Activated T-cell treated with anti-CD3 and anti-CD28 coated beads for 1 hour (primary cell): ENCODE results near the gene CX3CL1.

Source experiments
- DNase-seq: peaks from one replicate; pipeline ENCODE4 v3.0.0-alpha.2; 2020; ENCODE audit warnings: low read depth

CX3CL1 gene

DNA sequence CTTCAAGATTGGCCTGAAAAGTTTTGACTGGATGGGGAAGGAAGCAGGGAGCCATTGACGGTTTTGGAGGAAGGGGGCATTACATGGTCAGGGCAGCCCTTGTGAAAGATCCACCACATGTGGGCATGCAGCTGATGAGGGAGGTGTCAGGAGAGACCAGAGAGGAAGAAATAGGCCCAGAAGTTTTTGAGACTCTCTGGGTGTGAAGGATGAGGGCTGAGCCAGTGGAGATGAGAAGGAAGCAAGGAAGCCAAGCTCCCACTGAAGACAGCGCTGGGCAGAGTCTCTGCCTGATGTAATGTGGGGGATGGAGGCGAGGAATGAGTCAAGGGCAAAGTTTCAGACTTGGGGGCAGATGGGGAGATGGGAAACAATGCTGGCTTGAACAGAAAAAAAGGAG lies 32.8 kb downstream of the CX3CL1 start:
- DNase-seq, result no peak

- no peak for DNase-seq
These were observed 34.6 kb downstream of the CX3CL1 start for GRCh38 chr16:57406881-57407280.

DNA sequence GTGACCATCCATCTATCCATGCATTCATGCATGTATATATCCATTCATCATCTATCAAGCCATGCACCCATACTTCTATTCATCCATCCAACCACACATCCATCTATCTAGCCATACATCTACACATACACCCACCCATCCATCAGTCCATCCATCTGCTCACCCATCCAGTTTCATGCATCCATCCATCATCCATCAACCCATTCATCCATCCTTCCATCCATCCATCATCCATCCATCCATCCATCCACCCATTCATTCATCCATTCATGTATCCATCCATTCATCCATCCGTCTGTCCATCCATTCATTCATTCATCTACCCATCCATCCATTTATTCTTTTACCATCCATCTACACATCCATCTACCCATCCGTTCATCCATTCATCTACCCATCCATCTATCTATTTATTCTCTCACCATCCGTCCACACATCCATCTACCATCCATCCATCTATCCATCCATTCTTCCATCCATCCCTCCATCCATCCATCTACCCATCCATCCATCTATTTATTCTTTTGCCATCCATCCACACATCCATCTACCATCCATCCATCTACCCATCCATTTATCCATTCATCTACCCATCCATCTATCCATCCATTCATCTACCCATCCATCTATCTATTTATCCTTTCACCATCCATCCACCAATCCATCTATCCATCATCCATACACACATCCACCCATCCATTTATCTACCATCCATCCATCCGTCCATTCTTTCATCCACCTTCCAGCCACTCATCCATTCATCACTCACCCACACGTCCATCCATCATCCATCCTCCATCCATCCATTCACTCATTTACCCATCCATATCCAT lies 35.4 kb downstream of the CX3CL1 start:
- no peak for DNase-seq

DNA sequence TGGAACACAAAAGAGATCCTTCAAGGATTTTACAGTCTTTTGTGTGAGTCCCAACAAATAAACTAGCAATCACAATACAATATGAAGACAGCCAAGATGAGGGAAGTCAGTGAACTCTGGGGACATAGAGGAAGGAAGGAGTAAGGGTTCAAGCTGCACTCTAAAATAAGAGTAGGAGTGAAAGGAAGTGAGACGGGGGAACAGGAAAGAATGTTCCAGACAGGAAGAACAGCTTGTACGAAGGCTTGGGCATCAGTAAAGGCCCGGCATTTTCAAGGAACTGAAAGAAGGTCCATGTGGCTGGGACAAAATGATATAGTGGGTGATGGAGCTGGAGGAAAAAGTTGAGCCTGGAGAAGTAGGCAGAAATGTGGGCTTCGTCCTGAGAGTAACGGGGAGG lies 36.8 kb downstream of the CX3CL1 start:
- DNase-seq, result no peak

DNA sequence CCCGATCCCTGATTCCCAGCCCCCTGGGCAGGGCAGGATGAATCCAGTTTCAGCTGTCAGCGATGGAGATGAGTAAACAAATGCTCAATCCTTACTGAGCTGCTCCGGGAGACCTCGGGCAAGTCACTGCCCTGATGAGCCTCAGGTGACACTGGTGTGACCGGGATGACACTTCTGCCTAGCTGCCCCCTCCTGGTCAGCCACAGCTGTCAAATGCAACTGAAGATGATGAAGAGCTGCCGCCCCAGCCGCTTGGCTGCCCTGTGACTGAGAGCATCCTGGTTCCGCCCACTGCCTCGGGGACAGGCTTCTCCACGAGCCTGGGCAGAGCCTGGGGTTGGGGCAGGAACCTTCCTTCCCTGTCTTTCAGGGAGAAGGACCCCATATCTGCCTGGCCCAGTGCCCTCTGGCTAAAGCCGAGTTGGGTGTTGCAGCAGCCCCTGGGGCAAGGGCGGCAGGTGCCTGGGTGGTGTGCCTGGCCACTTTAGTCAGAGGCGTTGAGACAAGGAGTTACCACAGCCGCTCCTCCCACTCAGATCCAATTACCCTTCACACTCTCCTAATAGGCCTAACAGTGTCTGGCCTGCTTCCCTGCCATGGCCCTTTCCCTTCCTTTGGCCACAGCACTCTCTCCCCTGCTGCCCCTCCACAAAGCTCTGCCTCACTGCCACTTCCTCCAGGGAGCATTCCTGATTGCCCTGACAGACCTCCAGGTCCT lies 37.7 kb downstream of the CX3CL1 start:
- DNase-seq, result no peak

DNA sequence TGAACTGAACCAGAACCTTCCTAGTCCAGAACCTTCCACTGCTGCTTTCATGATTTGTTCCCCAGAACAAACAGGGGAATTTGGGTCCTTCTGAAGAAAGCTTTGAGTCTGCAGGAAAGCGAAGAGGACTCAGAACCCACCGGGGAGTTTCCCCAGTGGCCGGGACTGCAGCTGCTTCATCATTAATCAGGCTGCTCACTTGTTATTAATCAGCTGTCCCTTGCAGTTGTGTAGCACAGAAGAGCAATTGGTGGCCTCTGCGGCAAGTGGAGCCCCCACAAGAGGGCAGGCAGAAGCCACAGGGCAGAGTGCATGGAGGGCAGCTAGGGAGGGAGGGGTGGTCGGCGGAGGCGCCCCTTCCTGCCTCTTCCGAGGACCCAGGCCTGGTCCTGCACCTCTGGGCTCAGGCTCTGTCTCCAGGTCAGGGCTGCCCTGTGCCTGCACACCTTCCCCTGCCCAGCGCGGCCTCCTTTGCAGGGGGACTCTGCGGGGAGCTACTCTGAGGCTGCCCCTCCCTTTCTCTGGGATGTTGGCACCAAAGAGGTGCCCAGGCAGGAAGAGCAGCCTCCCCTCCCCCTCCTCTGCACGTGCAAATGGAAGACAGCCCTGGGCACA lies 39.2 kb downstream of the CX3CL1 start:
- no peak for DNase-seq

- no peak for DNase-seq
These were observed 40.3 kb downstream of the CX3CL1 start for GRCh38 chr16:57412584-57412983.

GRCh38 chr16:57413301-57413730 lies 41.0 kb downstream of the CX3CL1 start:
- no peak for DNase-seq

GRCh38 chr16:57413733-57414132 lies 41.4 kb downstream of the CX3CL1 start:
- no peak for DNase-seq

GRCh38 chr16:57416084-57416483 lies 43.8 kb downstream of the CX3CL1 start:
- DNase-seq, result no peak

GRCh38 chr16:57419506-57419905 lies 47.2 kb downstream of the CX3CL1 start:
- no peak for DNase-seq

- no peak for DNase-seq
These were observed 50.0 kb downstream of the CX3CL1 start for GRCh38 chr16:57422026-57422944.

DNA sequence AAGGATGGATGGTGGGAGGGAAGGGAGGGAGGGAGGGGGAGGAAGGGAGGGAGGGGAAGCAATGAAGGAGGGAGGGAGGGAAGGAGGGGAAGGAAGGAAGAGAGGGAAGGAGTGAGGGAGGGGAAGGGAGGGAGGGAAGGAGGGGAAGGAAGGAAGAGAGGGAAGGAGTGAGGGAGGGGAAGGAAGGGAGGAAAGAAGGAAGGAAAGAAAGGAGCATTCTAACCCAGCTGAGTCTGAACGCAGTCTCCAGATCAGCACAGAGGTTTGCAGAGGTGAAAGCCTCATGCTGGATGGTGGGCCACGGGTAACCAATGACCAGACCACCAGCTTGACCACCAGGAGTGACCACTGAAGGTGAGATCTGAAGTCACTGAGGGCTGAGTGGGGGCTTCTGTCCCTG lies 50.9 kb downstream of the CX3CL1 start:
- no peak for DNase-seq

- no peak for DNase-seq
These were observed 52.3 kb downstream of the CX3CL1 start for GRCh38 chr16:57424583-57424982.

DNA sequence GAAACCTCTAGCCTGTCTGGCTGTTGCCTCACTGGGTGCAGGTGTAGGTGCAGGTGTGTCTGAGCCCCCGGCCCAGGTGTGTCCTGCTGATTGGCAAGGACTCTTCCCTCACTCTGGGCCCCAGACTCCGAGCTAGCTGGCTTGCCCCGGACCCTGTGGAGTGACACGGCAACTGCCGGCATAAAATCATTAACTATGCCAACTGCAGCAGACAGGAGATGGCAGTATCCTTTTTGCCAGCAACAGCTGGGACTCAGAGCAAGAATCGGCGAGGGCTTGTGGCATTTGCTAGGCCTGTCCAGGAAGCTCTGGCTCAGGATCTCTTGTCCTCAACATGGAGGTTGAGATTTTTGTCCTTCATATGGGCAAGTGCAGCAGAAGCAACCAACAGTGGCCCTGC lies 54.1 kb downstream of the CX3CL1 start:
- no peak for DNase-seq

DNA sequence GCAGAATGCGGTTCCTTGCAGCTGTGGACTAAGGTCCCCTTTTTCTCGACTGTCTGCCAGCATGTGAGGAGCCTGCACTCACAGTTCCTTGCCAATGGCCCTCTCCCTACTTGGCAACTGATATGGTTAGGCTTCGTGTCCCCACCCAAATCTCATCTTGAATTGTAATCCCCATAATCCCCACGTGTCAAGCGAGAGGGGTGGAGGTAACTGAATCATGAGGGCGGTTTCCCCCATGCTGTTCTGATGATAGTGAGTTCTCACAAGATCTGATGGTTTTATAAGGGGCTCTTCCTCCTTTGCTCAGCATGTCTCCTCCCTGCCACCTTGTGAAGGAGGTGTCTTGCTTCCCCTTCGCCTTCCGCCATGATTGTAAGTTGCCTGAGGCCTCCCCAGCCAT lies 55.0 kb downstream of the CX3CL1 start:
- no peak for DNase-seq

GRCh38 chr16:57427824-57428223 lies 55.5 kb downstream of the CX3CL1 start:
- DNase-seq, result no peak

- DNase-seq, result no peak
These were observed 58.7 kb downstream of the CX3CL1 start for GRCh38 chr16:57430955-57431354.

DNA sequence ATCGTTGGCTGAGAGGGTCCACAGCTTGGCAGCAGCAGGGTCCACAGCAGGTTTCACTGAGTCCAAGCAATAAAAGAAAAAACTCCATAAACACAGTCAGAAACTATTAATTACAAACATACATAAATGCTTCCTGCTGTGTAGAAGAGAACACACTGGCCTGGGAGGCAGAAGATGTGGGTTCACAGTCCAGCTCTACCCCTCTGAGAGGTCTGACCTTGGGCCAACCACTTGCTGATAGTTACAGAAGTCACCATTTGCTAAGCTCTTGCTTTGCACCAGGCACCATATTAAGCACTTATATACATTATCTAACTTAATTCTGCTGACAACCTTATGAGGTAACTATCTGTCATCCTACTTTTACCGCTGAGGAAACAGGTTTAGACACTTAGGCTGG lies 60.2 kb downstream of the CX3CL1 start:
- DNase-seq, result no peak

GRCh38 chr16:57432989-57433388 lies 60.7 kb downstream of the CX3CL1 start:
- DNase-seq, result no peak

DNA sequence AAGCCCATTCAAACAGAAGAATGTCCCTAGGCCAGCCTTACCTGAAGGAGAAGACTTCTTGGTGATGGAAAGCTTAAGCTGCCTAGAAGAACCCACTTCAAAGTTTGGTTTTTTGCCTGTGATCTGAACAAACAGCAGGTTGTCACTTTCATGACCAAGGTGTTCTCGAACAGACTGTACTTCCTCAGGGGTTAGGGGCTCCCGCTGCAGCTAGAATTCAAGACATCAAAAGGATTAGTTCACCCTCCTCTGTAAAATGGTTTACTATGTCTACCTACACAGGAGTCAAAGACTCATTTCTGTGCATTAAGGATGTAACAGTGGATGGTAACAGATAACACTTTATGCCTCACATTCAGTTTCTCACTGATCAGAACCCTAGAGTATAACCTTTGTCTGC lies 61.7 kb downstream of the CX3CL1 start:
- no peak for DNase-seq
